ENCODE measurements around the gene ADAMTS14.

ADAMTS14 gene

GRCh38 chr10:70784016-70784415 is 111.7 kb downstream of the ADAMTS14 start:
- DNase-seq (ENCODE audit: low spot score): no peak

GRCh38 chr10:70784471-70784870 is 112.2 kb downstream of the ADAMTS14 start:
- DNase-seq (ENCODE audit: low spot score): no peak

- DNase-seq (ENCODE audit: low spot score): no peak
These were observed 112.9 kb downstream of the ADAMTS14 start, which contains the start of gene TBATA for GRCh38 chr10:70785190-70785589. TSS of gene TBATA (minus strand) at chr10:70785377. CDS start at chr10:70783379, 1,998 bp downstream.

GRCh38 chr10:70786799-70787415 is 114.6 kb downstream of the ADAMTS14 start:
- DNase-seq (ENCODE audit: low spot score): no peak

GRCh38 chr10:70791386-70792039 is 119.2 kb downstream of the ADAMTS14 start:
- DNase-seq (ENCODE audit: low spot score): no peak

GRCh38 chr10:70795613-70796012 is 123.3 kb downstream of the ADAMTS14 start:
- DNase-seq (ENCODE audit: low spot score): no peak

GRCh38 chr10:70797840-70798239 is 125.5 kb downstream of the ADAMTS14 start:
- no peak for DNase-seq (ENCODE audit: low spot score)

- DNase-seq (ENCODE audit: low spot score): no peak
These were observed 126.8 kb downstream of the ADAMTS14 start for GRCh38 chr10:70799124-70799523.

- no peak for DNase-seq (ENCODE audit: low spot score)
These were observed 129.5 kb downstream of the ADAMTS14 start for GRCh38 chr10:70801854-70802253.

- DNase-seq (ENCODE audit: low spot score): no peak
These were observed 131.6 kb downstream of the ADAMTS14 start for GRCh38 chr10:70803775-70804420.

GRCh38 chr10:70804421-70804808 is 132.1 kb downstream of the ADAMTS14 start:
- no peak for DNase-seq (ENCODE audit: low spot score)

GRCh38 chr10:70805619-70806215 is 133.4 kb downstream of the ADAMTS14 start:
- no peak for DNase-seq (ENCODE audit: low spot score)

- DNase-seq (ENCODE audit: low spot score): no peak
These were observed 134.5 kb downstream of the ADAMTS14 start for GRCh38 chr10:70806841-70807240.

GRCh38 chr10:70807556-70807955 is 135.2 kb downstream of the ADAMTS14 start:
- DNase-seq (ENCODE audit: low spot score): no peak

GRCh38 chr10:70809011-70809611 is 136.8 kb downstream of the ADAMTS14 start:
- no peak for DNase-seq (ENCODE audit: low spot score)

GRCh38 chr10:70809726-70810125 is 137.4 kb downstream of the ADAMTS14 start:
- no peak for DNase-seq (ENCODE audit: low spot score)

GRCh38 chr10:70810967-70811366 is 138.7 kb downstream of the ADAMTS14 start:
- no peak for DNase-seq (ENCODE audit: low spot score)

GRCh38 chr10:70811881-70812280 is 139.6 kb downstream of the ADAMTS14 start:
- DNase-seq (ENCODE audit: low spot score): no peak
